H9 (cell line): ENCODE data around the gene SLC25A26. TPM values are rescaled to one million over a fixed set of nuclear protein-coding genes. Genes with fewer than 3 reads are reported as not detected.
"Not testable (repeated sequence)": the region's sequence is repeated elsewhere in the genome, so short reads cannot be mapped to it uniquely, and the experiment has no call there.

ENCODE experiments used
- DNase-seq: peaks from one replicate; pipeline ENCODE4 v3.0.0-alpha.2; 2017
- H2AFZ ChIP-seq: one replicate; pipeline ENCODE4 v1.6.1; 2013; ENCODE audit warnings: mild to moderate bottlenecking, low read length, control low read depth, moderate library complexity
- H2AK5ac ChIP-seq: 2 replicates; pipeline ENCODE4 v1.6.1; 2013; ENCODE audit warnings: low read length, control low read depth, mixed read lengths; ENCODE audit not compliant: insufficient read length
- H2BK120ac ChIP-seq: one replicate; pipeline ENCODE4 v1.6.1; 2013; ENCODE audit warnings: low read depth, mild to moderate bottlenecking, low read length, control low read depth, inconsistent platforms; ENCODE audit not compliant: poor library complexity, severe bottlenecking
- H2BK12ac ChIP-seq: 2 replicates; pipeline ENCODE4 v1.6.1; 2013; ENCODE audit warnings: low read length, control low read depth, mixed read lengths, low read depth; ENCODE audit not compliant: insufficient read length
- H2BK15ac ChIP-seq: 2 replicates; pipeline ENCODE4 v1.6.1; 2013; ENCODE audit warnings: low read depth, low read length, control low read depth
- H2BK20ac ChIP-seq: one replicate; pipeline ENCODE4 v1.6.1; 2013; ENCODE audit warnings: low read depth, mild to moderate bottlenecking, low read length, control low read depth, inconsistent platforms; ENCODE audit not compliant: poor library complexity, severe bottlenecking
- H2BK5ac ChIP-seq: 2 replicates; pipeline ENCODE4 v1.6.1; 2013; ENCODE audit warnings: low read length, control low read depth, mixed read lengths; ENCODE audit not compliant: insufficient read length
- H3K14ac ChIP-seq: 2 replicates; pipeline ENCODE4 v1.6.1; 2013; ENCODE audit warnings: low read length, control low read depth; ENCODE audit not compliant: insufficient read depth
- H3K18ac ChIP-seq: 2 replicates; pipeline ENCODE4 v1.6.1; 2013; ENCODE audit warnings: low read depth, mild to moderate bottlenecking, mixed read lengths, low read length, control low read depth; ENCODE audit not compliant: insufficient read length
- H3K23ac ChIP-seq: 2 replicates; pipeline ENCODE4 v1.6.1; 2013; ENCODE audit warnings: low read length, control low read depth, mixed read lengths, low read depth; ENCODE audit not compliant: insufficient read length
- H3K23me2 ChIP-seq: 2 replicates; pipeline ENCODE4 v1.6.1; 2013; ENCODE audit warnings: low read depth, mild to moderate bottlenecking, mixed read lengths, low read length, control low read depth; ENCODE audit not compliant: insufficient read length, poor library complexity, severe bottlenecking
- H3K27ac ChIP-seq: 2 replicates; pipeline ENCODE4 v1.5.1; 2013; ENCODE audit warnings: low read length, control low read depth, mixed read lengths, low read depth; ENCODE audit not compliant: insufficient read length
- H3K27me3 ChIP-seq: 2 replicates; pipeline ENCODE4 v1.6.1; 2013; ENCODE audit warnings: low read length, control low read depth, inconsistent platforms; ENCODE audit not compliant: insufficient read depth
- H3K4ac ChIP-seq: 2 replicates; pipeline ENCODE4 v1.6.1; 2013; ENCODE audit warnings: low read depth, mild to moderate bottlenecking, control low read depth, inconsistent platforms, low read length, moderate library complexity
- H3K4me1 ChIP-seq: 2 replicates; pipeline ENCODE4 v1.6.1; 2013; ENCODE audit warnings: low read length, control low read depth, inconsistent platforms; ENCODE audit not compliant: insufficient read depth
- H3K4me2 ChIP-seq: 2 replicates; pipeline ENCODE4 v1.6.1; 2013; ENCODE audit warnings: low read length, control low read depth, mixed read lengths; ENCODE audit not compliant: insufficient read length, insufficient read depth
- H3K56ac ChIP-seq: 2 replicates; pipeline ENCODE4 v1.6.1; 2013; ENCODE audit warnings: low read depth, mild to moderate bottlenecking, mixed read lengths, low read length, control low read depth; ENCODE audit not compliant: insufficient read length
- H3K79me1 ChIP-seq: 2 replicates; pipeline ENCODE4 v1.6.1; 2013; ENCODE audit warnings: low read depth, mild to moderate bottlenecking, moderate library complexity, low read length, control low read depth, inconsistent platforms; ENCODE audit not compliant: insufficient read depth, poor library complexity, severe bottlenecking
- H3K79me2 ChIP-seq: 2 replicates; pipeline ENCODE4 v1.6.1; 2013; ENCODE audit warnings: low read length, control low read depth, inconsistent platforms; ENCODE audit not compliant: insufficient read depth
- H3K9ac ChIP-seq: 2 replicates; pipeline ENCODE4 v1.6.1; 2013; ENCODE audit warnings: low read length, control low read depth, mixed read lengths; ENCODE audit not compliant: insufficient read length; ENCODE audit errors: extremely low read depth
- H3K9me3 ChIP-seq: one replicate; pipeline ENCODE4 v1.6.1; 2013; ENCODE audit warnings: low read depth, low read length, inconsistent platforms; ENCODE audit not compliant: control insufficient read depth
- H3T11ph ChIP-seq: one replicate; pipeline ENCODE4 v1.6.1; 2013; ENCODE audit warnings: mild to moderate bottlenecking, low read length, control low read depth, inconsistent platforms
- H4K20me1 ChIP-seq: one replicate; pipeline ENCODE4 v1.6.1; 2013; ENCODE audit not compliant: control insufficient read depth, insufficient read length, insufficient read depth
- H4K5ac ChIP-seq: 2 replicates; pipeline ENCODE4 v1.6.1; 2013; ENCODE audit warnings: low read depth, mild to moderate bottlenecking, mixed read lengths, low read length, control low read depth; ENCODE audit not compliant: insufficient read length
- H4K8ac ChIP-seq: replicated peaks from 2 replicates; pipeline ENCODE4 v1.6.1; 2013; ENCODE audit warnings: low read length, control low read depth, mixed read lengths, low read depth; ENCODE audit not compliant: insufficient read length
- H4K91ac ChIP-seq: 2 replicates; pipeline ENCODE4 v1.6.1; 2013; ENCODE audit warnings: low read depth, mild to moderate bottlenecking, moderate library complexity, mixed read lengths, low read length, control low read depth; ENCODE audit not compliant: insufficient read length
- H3K27ac Mint-ChIP-seq, 3 experiments: 2 replicates in 2 of 3; 3 replicates in 1 of 3; pipeline ENCODE4 v1.8.0; 2020 to 2021; ENCODE audit warnings: mixed read lengths in 3 of 3, mild to moderate bottlenecking in 1 of 3, moderate library complexity in 1 of 3
- H3K27me3 Mint-ChIP-seq: 2 replicates; pipeline ENCODE4 v1.8.0; 2021; ENCODE audit warnings: low read depth, mild to moderate bottlenecking, moderate library complexity, mixed read lengths
- H3K36me3 Mint-ChIP-seq, 3 experiments: 2 replicates in 2 of 3; 3 replicates in 1 of 3; pipeline ENCODE4 v1.8.0; 2020 to 2021; ENCODE audit warnings: low read depth in 3 of 3, mixed read lengths in 3 of 3; ENCODE audit not compliant: insufficient read depth in 1 of 3
- H3K4me1 Mint-ChIP-seq, 2 experiments: 2 replicates each; pipeline ENCODE4 v1.8.0; 2020; ENCODE audit warnings: mixed read lengths in 2 of 2
- H3K4me3 Mint-ChIP-seq, 2 experiments: 2 replicates in 1 of 2; 3 replicates in 1 of 2; pipeline ENCODE4 v1.8.0; 2020 to 2021; ENCODE audit warnings: mild to moderate bottlenecking in 2 of 2, mixed read lengths in 2 of 2, moderate library complexity in 1 of 2
- H3K9me3 Mint-ChIP-seq, 2 experiments: 2 replicates in 1 of 2; 3 replicates in 1 of 2; pipeline ENCODE4 v1.8.0; 2020; ENCODE audit warnings: mild to moderate bottlenecking in 2 of 2, mixed read lengths in 2 of 2, moderate library complexity in 1 of 2
- CTCF ChIP-seq: fragments of 200-600 bp; sonication (generic); conservative IDR thresholded peaks from 3 replicates; pipeline ENCODE4 v1.8.0; 2021; ENCODE audit warnings: antibody characterized with exemption, mild to moderate bottlenecking
- WGBS: extraction: QIAGEN DNeasy Blood & Tissue Kit; methylation state at CpG from one replicate; pipeline ENCODE4 v1.1.7; 2013; ENCODE audit warnings: missing lambda C conversion rate, low lambda C conversion rate, mixed read lengths; ENCODE audit not compliant: insufficient read length; ENCODE audit errors: extremely low coverage; 5-methylcytosine and 5-hydroxymethylcytosine counted together
- total RNA-seq: library from RNA; stranded (reverse); gene quantifications from 2 replicates; pipeline ENCODE4 v1.2.1, GENCODE V29; 2021

SLC25A26 gene
- total RNA-seq, 1 experiment from 2014 or later = 30.2 TPM

GRCh38 chr3:66304293-66304692 lies 83.5 kb downstream of the SLC25A26 start:
- H4K5ac ChIP-seq = no peak overlapping the region
- H3K4ac ChIP-seq = no peak overlapping the region
- no peaks in the 10 kb centered on the region for H3K23me2 ChIP-seq
- H3K14ac ChIP-seq = no peak overlapping the region
- Mint-ChIP-seq H3K27me3 (no peaks in the 10 kb centered on the region), H3K4me3 (no peak overlapping the region), H3K9me3 (no peaks in the 10 kb centered on the region), H3K4me1 (peaks cover 0 to 5% of the 10 kb centered on the region in 2 experiments; a peak in 2 of 4 replicates), H3K36me3 (no peaks in the 10 kb centered on the region; a peak in 1 of 7 replicates), H3K27ac (no peak overlapping the region)
- no peaks in the 10 kb centered on the region for H3K79me2 ChIP-seq
- H2BK15ac ChIP-seq = no peak overlapping the region
- H3K23ac ChIP-seq = no peak overlapping the region
- no peak overlapping the region for H3K18ac ChIP-seq
- no peaks in the 10 kb centered on the region for H3K9me3 ChIP-seq
- no peak overlapping the region for H3T11ph ChIP-seq
- no peak overlapping the region for H4K8ac ChIP-seq
- TF ChIP-seq CTCF = no peak
- H3K4me1 ChIP-seq = no peaks in the 10 kb centered on the region
- H3K56ac ChIP-seq = no peak overlapping the region
- H4K20me1 ChIP-seq = no peaks in the 10 kb centered on the region
- no peak for DNase-seq
- no peak overlapping the region for H2BK20ac ChIP-seq
- no peak overlapping the region for H2BK12ac ChIP-seq
- WGBS = no CpG with 5 or more reads among the region's 3 CpGs
- H4K91ac ChIP-seq = no peak overlapping the region
- no peak overlapping the region for H3K27ac ChIP-seq
- no peak overlapping the region for H3K4me2 ChIP-seq
- H2AK5ac ChIP-seq = no peak overlapping the region
- no peak overlapping the region for H2BK120ac ChIP-seq
- H3K9ac ChIP-seq = no peak overlapping the region
- H2BK5ac ChIP-seq = no peak overlapping the region
- no peak overlapping the region for H2AFZ ChIP-seq
- H3K79me1 ChIP-seq = no peaks in the 10 kb centered on the region
- no peaks in the 10 kb centered on the region for H3K27me3 ChIP-seq

GRCh38 chr3:66306086-66306485 lies 85.3 kb downstream of the SLC25A26 start:
- not testable (repeated sequence) for H4K20me1 ChIP-seq, H3K4me1 ChIP-seq, H3K23ac ChIP-seq, H2AK5ac ChIP-seq, H3K4me1 Mint-ChIP-seq, H3T11ph ChIP-seq, H3K4me3 Mint-ChIP-seq, H3K14ac ChIP-seq, H2BK5ac ChIP-seq, H2BK12ac ChIP-seq, H3K9me3 Mint-ChIP-seq, H3K27ac Mint-ChIP-seq, H3K36me3 Mint-ChIP-seq, H3K79me1 ChIP-seq, H3K79me2 ChIP-seq, H2BK15ac ChIP-seq, H3K27ac ChIP-seq, H3K27me3 Mint-ChIP-seq, H2AFZ ChIP-seq, H3K9ac ChIP-seq, H3K4me2 ChIP-seq, H3K27me3 ChIP-seq, H4K8ac ChIP-seq, H2BK120ac ChIP-seq, H3K18ac ChIP-seq, DNase-seq, H3K56ac ChIP-seq, H4K91ac ChIP-seq, H3K4ac ChIP-seq, H4K5ac ChIP-seq, H2BK20ac ChIP-seq, H3K23me2 ChIP-seq, H3K9me3 ChIP-seq
- no CpG with 5 or more reads among the region's 7 CpGs for WGBS
